Measurements from ENCODE around the gene TMEM156. TPM values are rescaled to one million over a fixed set of nuclear protein-coding genes. Genes with fewer than 3 reads are reported as not detected.

Gene TMEM156
- total and polyA plus RNA-seq, 2 experiments from 2014 or later: not detected

DNA sequence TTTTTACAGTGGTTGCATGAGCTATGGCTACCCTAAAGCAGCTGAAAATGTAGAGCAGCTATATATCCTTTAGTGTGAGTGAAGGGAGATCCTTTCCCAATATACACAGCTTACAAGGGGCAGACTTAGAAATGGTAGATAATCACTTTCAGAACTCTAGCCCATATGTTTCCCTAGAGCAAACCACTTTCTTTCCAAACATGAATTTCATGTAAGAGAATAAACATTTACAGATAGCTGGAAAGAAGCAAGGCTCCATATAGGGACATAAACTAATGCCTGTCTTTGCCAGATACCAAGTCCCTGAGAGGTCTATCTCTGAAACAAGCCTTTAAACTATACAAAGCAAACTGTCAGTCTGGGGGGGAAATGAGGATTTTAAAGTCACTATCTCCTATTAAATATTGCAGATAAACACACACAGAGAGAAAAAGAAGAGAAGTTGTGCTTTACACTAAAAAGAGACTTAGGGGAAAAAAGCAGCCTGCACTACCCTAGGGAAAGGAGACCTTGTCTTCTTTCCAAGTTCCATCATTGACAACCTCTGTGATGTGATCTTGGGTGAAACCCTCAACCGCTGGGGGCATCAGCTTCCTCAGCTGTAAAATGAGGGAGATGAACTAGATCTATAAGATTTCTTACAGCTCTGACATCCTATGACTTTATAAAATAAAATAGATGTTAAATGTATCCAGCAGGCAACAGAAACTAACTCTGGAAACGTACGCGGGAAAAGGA is 73.6 kb downstream of the TMEM156 start:
- peaks cover 1% of the 10 kb centered on the region for H3K27me3 Mint-ChIP-seq (ENCODE audit: insufficient read depth, low read depth, poor library complexity)
- H3K9me3 Mint-ChIP-seq: no peaks in the 10 kb centered on the region
- Histone ChIP-seq H3K4me2 (no peak overlapping the region), H2AFZ (no peak overlapping the region), H3K4me3 (no peak overlapping the region), H3K36me3 (ENCODE audit: insufficient read depth) (no peaks in the 10 kb centered on the region), H3K79me2 (replicated peaks; ENCODE audit: insufficient read depth) (no peaks in the 10 kb centered on the region), H3K4me1 (ENCODE audit: insufficient read depth) (no peaks in the 10 kb centered on the region), H4K20me1 (replicated peaks; ENCODE audit: insufficient read depth) (no peaks in the 10 kb centered on the region), H3K9me2 (ENCODE audit: insufficient read depth) (peaks cover 7% of the 10 kb centered on the region; the same call in 1 of the 2 replicates), H3K27ac (ENCODE audit: low read depth) (no peak overlapping the region), H3K27me3 (ENCODE audit: insufficient read depth) (no peaks in the 10 kb centered on the region), H3F3A (replicated peaks; ENCODE audit: low read depth) (no peaks in the 10 kb centered on the region)
- no peak overlapping the region for H3K4me3 Mint-ChIP-seq
- DNase-seq (ENCODE audit: low spot score): no peak
- TF ChIP-seq ZNF331 (CRISPR knock-in tag; IDR thresholded peaks at IDR 0.05; ENCODE audit: low read depth) (no peak), EZH2 (IDR thresholded peaks at IDR 0.05; ENCODE audit: low read depth, unreplicated experiment) (no peak), REST (IDR thresholded peaks at IDR 0.05; ENCODE audit: unreplicated experiment) (no peak), STAT1 (IDR thresholded peaks at IDR 0.05; ENCODE audit: unreplicated experiment) (no peak), NANOG (IDR thresholded peaks at IDR 0.05; ENCODE audit: borderline replicate concordance) (no peak), ZNF114 (CRISPR knock-in tag; IDR thresholded peaks at IDR 0.05) (no peak), JUNB (IDR thresholded peaks at IDR 0.05; ENCODE audit: unreplicated experiment) (no peak)
- TF ChIP-seq, protein P1, sequence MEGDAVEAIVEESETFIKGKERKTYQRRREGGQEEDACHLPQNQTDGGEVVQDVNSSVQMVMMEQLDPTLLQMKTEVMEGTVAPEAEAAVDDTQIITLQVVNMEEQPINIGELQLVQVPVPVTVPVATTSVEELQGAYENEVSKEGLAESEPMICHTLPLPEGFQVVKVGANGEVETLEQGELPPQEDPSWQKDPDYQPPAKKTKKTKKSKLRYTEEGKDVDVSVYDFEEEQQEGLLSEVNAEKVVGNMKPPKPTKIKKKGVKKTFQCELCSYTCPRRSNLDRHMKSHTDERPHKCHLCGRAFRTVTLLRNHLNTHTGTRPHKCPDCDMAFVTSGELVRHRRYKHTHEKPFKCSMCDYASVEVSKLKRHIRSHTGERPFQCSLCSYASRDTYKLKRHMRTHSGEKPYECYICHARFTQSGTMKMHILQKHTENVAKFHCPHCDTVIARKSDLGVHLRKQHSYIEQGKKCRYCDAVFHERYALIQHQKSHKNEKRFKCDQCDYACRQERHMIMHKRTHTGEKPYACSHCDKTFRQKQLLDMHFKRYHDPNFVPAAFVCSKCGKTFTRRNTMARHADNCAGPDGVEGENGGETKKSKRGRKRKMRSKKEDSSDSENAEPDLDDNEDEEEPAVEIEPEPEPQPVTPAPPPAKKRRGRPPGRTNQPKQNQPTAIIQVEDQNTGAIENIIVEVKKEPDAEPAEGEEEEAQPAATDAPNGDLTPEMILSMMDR (conservative IDR thresholded peaks at IDR 0.05; ENCODE audit: low read depth in 2 of 2): no peak
- no peaks in the 10 kb centered on the region for H3K4me1 Mint-ChIP-seq
- no peaks in the 10 kb centered on the region for H3K36me3 Mint-ChIP-seq (ENCODE audit: low read depth)
- H3K27ac Mint-ChIP-seq: no peak overlapping the region
- no peak for ATAC-seq

DNA sequence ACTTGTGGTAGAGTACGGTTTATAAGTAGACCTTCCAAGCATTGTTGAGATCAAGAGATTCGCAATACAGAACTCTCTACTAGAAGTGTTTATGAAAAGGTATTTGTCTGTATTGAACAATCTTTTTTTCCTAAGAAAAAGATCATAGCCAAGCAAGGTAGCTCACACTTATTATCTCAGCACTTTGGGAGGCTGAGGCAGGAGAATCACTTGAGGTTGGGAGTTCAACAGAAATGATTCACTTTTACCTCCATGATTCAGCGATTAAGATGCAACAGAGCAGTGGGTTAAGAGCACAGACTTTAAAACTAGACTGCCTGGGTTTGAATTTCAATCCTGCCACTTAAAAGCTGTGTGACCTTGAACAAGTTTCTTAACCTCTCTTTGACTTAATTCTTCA is 74.3 kb downstream of the TMEM156 start:
- Mint-ChIP-seq H3K9me3 (no peaks in the 10 kb centered on the region), H3K4me3 (no peak overlapping the region), H3K4me1 (no peaks in the 10 kb centered on the region), H3K27me3 (ENCODE audit: insufficient read depth, low read depth, poor library complexity) (peaks cover 1% of the 10 kb centered on the region), H3K27ac (no peak overlapping the region), H3K36me3 (ENCODE audit: low read depth) (no peaks in the 10 kb centered on the region)
- H4K20me1 ChIP-seq (replicated peaks; ENCODE audit: insufficient read depth): no peaks in the 10 kb centered on the region
- H3K27ac ChIP-seq (ENCODE audit: low read depth): no peak overlapping the region
- H3K9me2 ChIP-seq (ENCODE audit: insufficient read depth): peaks cover 7% of the 10 kb centered on the region; the same call in 1 of the 2 replicates
- H3F3A ChIP-seq (replicated peaks; ENCODE audit: low read depth): no peaks in the 10 kb centered on the region
- H2AFZ ChIP-seq: no peak overlapping the region
- H3K4me1 ChIP-seq (ENCODE audit: insufficient read depth): no peaks in the 10 kb centered on the region
- no peak for DNase-seq (ENCODE audit: low spot score)
- no peaks in the 10 kb centered on the region for H3K79me2 ChIP-seq (replicated peaks; ENCODE audit: insufficient read depth)
- H3K4me2 ChIP-seq: no peak overlapping the region
- no peaks in the 10 kb centered on the region for H3K27me3 ChIP-seq (ENCODE audit: insufficient read depth)
- no peaks in the 10 kb centered on the region for H3K36me3 ChIP-seq (ENCODE audit: insufficient read depth)
- no peak overlapping the region for H3K4me3 ChIP-seq
- no peak for ATAC-seq
- TF ChIP-seq CREB1 (CRISPR knock-in tag; IDR thresholded peaks at IDR 0.05; ENCODE audit: low read depth): no peak
- TF ChIP-seq NANOG (IDR thresholded peaks at IDR 0.05; ENCODE audit: borderline replicate concordance): no peak
- TF ChIP-seq ETS1 (IDR thresholded peaks at IDR 0.05): no peak
- no peak for TF ChIP-seq ZNF114 (CRISPR knock-in tag; IDR thresholded peaks at IDR 0.05)
- TF ChIP-seq EZH2 (IDR thresholded peaks at IDR 0.05; ENCODE audit: low read depth, unreplicated experiment): no peak
